ACHN (cell line): Measurements from ENCODE around the gene EZH1.

Experiments used
- DNase-seq: peaks from one replicate; pipeline ENCODE4 v3.0.0-alpha.2; 2015
- in situ Hi-C: cut with HindIII; loops from 2 replicates; pipeline ENCODE4 v1.10.0; 2017; ENCODE audit warnings: low sequenced_read_pairs, low pct_ligation_motif_present, low pct_unique_long_range_greater_than_20kb

The EZH1 gene

GRCh38 chr17:42744806-42745617 lies at the start of gene EZH1:
TSS of gene EZH1 (minus strand) at chr17:42745040. CDS start at chr17:42728941, 16,099 bp downstream.
- DNase-seq: peak; percentile 94
- in situ Hi-C loops: loop anchor here (25.0 kb wide), 1 partner anchor 192 kb away; no protein-coding TSS in a partner anchor

DNA sequence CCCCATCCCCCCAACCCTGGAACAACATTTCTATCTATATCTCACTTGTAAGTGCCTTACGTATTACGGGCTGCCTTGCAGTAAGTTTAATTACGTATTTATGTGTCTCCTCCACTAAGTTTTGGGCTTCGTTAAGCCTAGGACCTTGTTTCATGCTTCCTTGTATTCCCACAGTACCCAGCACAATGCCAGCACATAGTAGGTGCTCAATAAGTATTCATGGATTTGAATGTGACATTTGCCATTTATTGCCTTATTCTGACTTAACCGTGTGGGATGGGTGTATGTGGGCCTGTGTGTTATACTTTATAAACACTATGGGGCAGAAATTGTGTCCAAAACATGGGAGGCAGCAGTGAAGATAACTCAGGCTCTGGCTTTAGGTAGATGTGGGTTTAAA lies 47.7 kb upstream of the EZH1 start:
- in situ Hi-C loops: no loop called here
- no peak for DNase-seq

GRCh38 chr17:42791948-42792347 lies 47.1 kb upstream of the EZH1 start:
- DNase-seq: no peak
- in situ Hi-C loops: no loop called here

- in situ Hi-C loops: no loop called here
- no peak for DNase-seq
Observed at GRCh38 chr17:42787266-42787665, 42.4 kb upstream of the EZH1 start.

- DNase-seq: no peak
Observed at GRCh38 chr17:42784811-42785592, 40.2 kb upstream of the EZH1 start.

DNA sequence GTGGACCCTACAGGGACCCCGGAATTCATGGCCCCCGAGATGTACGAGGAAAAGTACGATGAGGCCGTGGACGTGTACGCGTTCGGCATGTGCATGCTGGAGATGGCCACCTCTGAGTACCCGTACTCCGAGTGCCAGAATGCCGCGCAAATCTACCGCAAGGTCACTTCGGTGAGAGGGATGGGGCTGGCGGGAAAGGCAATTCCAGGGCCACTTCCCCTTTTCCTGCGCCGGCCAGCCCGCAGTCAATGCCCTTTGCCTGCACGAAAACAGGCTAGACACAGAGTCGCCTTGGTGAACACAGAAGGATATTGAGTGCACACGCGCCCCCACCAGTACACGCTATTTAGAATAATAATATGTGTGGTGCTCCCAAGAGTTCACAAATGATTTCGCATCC lies 39.6 kb upstream of the EZH1 start:
- DNase-seq: no peak
- in situ Hi-C loops: no loop called here

More at GRCh38 chr17:42784811-42785592, 40.2 kb upstream of the EZH1 start:
- in situ Hi-C loops: no loop called here

DNA sequence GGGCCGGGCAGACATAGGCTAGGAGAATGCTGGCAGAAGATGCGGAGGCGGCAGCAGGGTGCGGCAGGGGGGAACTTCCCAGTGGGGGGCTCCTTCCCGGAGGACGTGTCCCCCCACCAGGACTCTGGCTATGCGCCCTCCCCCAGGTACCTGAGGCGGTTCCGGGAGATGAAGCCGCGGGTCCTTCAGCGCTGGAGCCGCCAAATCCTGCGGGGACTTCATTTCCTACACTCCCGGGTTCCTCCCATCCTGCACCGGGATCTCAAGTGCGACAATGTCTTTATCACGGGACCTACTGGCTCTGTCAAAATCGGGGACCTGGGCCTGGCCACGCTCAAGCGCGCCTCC lies 38.9 kb upstream of the EZH1 start:
- in situ Hi-C loops: no loop called here
- no peak for DNase-seq

GRCh38 chr17:42783062-42783790 lies 38.4 kb upstream of the EZH1 start:
- in situ Hi-C loops: no loop called here
- peak; percentile 80 for DNase-seq

DNA sequence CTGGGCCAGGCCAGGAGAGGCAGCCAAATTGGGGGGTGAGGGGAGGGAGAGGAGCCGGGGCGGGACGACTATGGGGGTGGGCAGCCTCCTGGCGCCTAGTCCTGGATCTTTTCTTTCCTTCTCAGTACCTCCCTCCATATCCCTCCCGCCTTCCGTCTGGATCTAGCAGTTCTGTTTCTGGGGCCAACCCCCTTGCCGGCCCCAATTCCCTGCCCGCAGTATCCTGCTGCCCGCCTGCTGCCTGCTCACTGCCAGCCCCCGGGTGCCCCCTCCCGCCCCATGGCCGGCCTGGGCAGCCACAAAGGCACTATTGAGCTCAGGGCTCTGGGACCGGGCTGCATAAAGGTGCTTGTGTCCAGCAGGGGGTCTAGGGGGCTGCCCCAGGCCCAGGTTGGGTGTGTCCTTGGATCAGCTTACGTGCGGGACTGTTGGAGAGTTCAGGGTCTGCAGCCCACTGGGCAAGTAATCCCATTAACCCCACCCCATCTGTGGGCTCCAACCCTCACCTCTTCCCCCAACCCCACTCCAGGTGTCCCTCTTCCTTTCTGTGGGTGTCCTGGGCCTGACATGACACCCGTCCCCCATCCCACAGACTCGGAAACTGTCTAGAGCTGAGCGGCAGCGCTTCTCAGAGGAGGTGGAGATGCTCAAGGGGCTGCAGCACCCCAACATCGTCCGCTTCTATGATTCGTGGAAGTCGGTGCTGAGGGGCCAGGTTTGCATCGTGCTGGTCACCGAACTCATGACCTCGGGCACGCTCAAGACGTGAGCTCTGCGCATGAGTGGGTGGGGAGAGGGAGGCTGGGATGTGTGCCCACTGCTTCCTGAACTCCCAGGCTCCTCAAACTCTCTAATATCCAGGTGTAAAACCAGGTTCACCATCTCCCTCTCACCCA lies 37.6 kb upstream of the EZH1 start:
- in situ Hi-C loops: no loop called here
- no peak for DNase-seq

DNA sequence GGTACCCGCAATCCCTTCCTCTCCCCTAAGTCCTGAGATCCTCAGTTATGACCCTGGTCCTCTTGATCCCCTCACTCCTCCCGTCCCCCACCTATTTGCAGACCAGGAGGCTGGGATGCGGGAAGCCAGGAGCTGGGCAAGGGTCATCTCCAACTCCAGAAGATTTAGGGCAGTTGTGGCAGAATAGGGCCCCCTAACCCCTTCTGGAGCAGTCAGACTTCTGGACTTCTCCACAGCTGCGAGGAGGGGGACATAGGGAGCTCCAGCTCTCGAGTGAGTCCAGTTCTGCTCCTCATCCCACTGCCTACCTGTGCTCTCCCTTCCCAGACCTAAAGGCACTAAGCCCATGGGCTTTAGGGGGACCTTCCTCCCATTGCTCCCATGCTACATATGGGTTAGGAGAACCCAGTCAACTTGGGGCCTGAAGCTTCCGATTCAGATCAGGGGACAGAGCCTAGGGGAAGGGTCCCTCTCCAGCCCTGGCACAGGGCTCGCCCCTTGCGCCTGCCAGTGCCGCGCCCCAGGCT lies 36.9 kb upstream of the EZH1 start:
- in situ Hi-C loops: no loop called here
- DNase-seq: no peak

DNA sequence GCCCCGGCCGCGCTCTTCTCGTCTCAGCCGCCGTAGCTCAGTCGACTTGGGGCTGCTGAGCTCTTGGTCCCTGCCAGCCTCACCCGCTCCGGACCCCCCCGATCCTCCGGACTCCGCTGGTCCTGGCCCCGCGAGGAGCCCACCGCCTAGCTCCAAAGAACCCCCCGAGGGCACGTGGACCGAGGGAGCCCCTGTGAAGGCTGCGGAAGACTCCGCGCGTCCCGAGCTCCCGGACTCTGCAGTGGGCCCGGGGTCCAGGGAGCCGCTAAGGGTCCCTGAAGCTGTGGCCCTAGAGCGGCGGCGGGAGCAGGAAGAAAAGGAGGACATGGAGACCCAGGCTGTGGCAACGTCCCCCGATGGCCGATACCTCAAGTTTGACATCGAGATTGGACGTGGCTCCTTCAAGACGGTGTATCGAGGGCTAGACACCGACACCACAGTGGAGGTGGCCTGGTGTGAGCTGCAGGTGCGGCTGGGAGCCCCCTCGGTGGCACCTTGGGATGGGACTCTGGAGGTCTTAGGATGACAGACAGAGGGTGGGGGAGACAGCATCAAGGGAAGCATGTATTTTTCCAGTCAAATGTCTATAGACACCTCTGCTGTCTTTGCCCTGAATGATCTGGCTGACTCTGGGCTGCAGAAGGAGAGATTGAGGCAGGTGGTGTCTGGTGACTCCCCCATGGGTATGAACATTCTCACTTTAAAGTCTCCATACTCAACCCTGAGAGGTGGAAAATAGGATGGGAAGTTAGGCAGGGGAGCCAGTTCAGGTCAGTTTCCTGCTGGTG lies 36.2 kb upstream of the EZH1 start:
- no peak for DNase-seq
- in situ Hi-C loops: no loop called here

DNA sequence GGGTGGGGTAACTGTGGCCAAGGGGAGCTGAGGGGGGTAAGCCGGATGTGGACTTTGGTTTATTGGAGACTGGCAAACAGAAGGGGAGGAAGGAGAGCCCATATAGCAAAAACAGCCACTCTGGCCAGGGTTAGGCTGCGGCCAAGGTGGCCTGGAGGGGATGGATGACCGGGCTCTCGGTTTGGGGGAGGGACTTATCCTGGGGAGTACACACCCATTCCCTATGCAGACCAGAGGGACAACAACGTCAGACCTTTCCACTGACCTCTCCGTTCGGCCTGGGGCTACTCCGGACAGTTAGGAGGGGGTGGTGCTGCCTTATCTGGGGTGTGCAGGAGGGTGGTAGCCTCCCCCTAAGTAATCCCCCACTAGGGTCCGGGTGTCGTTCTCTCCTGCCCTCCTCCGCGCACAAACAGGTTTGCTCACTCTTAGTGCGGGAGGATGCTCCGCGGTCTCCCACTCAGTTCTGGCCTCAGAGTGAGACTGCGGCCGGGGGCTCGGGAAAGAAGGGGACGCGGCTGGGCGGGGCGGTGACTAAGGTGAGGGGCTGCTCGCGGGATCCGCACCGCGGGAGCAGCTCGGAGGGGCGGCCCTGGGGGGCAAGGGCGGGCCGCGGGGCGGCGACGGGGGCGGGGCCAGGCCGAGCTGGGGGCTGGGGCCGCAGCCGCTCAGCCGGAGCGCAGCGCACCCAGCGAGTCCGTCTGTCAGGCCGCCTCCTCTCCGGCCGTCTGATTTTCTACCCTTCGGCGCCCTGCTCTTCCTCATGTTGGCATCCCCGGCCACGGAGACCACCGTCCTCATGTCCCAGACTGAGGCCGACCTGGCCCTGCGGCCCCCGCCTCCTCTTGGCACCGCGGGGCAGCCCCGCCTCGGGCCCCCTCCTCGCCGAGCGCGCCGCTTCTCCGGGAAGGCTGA lies 35.4 kb upstream of the EZH1 start, which contains the start of gene WNK4:
WNK4 (plus strand) TSS at position 675 of the 915 bp plus-strand sequence; CDS start at position 764, 89 bp downstream.
- peak; percentile 77 for DNase-seq
- in situ Hi-C loops: no loop called here

GRCh38 chr17:42779304-42779935 lies 34.6 kb upstream of the EZH1 start:
- DNase-seq: no peak
- in situ Hi-C loops: no loop called here

DNA sequence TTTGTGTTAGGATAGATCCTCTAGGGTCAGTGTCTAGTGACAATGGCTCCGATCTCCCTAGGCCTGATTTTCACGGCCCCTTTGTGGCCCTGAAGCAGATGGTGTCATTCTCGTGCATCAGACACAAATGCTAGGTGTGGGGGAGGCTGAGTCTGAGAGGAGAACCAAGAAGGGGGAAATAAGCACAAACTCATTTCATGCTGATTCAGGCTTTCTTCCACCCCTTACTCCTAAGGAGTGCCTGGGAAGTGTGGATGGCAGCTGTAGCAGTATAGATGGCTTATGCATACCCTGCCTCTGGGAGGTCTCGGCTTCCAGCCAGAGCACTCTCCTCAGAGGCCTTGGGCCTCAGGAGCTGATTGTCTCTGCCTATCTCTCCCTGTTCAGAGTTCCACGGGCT lies 33.7 kb upstream of the EZH1 start:
- no peak for DNase-seq

DNA sequence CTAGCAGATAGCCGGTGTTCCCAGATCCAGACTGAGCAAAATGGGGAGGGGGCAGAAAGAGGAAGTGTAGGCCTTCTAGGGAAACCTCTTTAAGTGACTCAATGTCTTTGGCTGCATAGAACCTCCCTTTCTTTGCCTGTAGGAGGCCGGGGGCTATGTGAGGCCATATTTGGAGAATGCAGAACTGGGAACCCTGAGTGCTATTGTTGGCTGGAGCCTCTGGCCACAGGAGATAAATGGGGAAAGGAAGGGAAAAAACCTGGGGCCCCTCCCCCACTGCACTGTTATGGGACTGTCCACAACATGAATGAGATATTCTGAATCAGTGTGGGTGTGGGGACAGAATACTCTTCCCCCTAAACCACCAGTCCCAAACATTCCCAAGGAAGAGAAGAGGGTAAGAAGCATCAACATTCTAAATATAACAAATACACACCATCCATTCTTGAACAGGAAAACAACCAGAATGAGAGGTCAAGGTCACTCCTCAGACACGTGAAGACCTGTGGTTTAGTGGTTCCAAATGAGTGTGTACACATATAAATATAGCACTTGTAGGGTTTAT lies 30.8 kb upstream of the EZH1 start:
- in situ Hi-C loops: no loop called here
- peak; percentile 42 for DNase-seq

More for the DNA sequence above, 33.7 kb upstream of the EZH1 start:
- in situ Hi-C loops: no loop called here
